Ectodermal cell (in vitro differentiated cells): Measurements from ENCODE around the gene SLC7A7.
"Not testable (repeated sequence)": the region's sequence is repeated elsewhere in the genome, so short reads cannot be mapped to it uniquely, and the experiment has no call there.

Experiments used
- H3K27ac ChIP-seq: 2 replicates; pipeline ENCODE4 v1.7.0; 2013; ENCODE audit warnings: mild to moderate bottlenecking, low read depth, low read length; ENCODE audit not compliant: insufficient read depth, poor library complexity, severe bottlenecking
- H3K27me3 ChIP-seq: 2 replicates; pipeline ENCODE4 v1.7.0; 2013; ENCODE audit warnings: mild to moderate bottlenecking, low read length; ENCODE audit not compliant: insufficient read depth, control insufficient read depth, poor library complexity, severe bottlenecking
- H3K36me3 ChIP-seq: one replicate; pipeline ENCODE4 v1.7.0; 2013; ENCODE audit warnings: low read length; ENCODE audit not compliant: control insufficient read depth, insufficient read depth
- H3K4me1 ChIP-seq: one replicate; pipeline ENCODE4 v1.7.0; 2013; ENCODE audit warnings: low read length; ENCODE audit not compliant: control insufficient read depth, insufficient read depth
- H3K4me3 ChIP-seq: 2 replicates; pipeline ENCODE4 v1.7.0; 2013; ENCODE audit warnings: low read depth, low read length, control low read depth; ENCODE audit not compliant: insufficient read depth
- H3K9me3 ChIP-seq: 2 replicates; pipeline ENCODE4 v1.7.0; 2013; ENCODE audit warnings: mild to moderate bottlenecking, low read length, moderate library complexity; ENCODE audit not compliant: control insufficient read depth
- WGBS, 2 experiments: methylation state at CpG; one replicate each; pipeline ENCODE4 v1.1.7; 2013; ENCODE audit warnings: missing lambda C conversion rate in 2 of 2; 5-methylcytosine and 5-hydroxymethylcytosine counted together

The SLC7A7 gene

GRCh38 chr14:22772725-22773124 is 42.5 kb downstream of the SLC7A7 start:
- WGBS, 2 experiments, result 94 to 97% methylated on average over 1 of the region's 1 CpG
- H3K9me3 ChIP-seq, result no peaks in the 10 kb centered on the region
- peaks cover 4% of the 10 kb centered on the region for H3K4me1 ChIP-seq
- H3K36me3 ChIP-seq, result peaks cover 35% of the 10 kb centered on the region
- no peak overlapping the region for H3K4me3 ChIP-seq
- H3K27me3 ChIP-seq, result no peaks in the 10 kb centered on the region
- H3K27ac ChIP-seq, result no peak overlapping the region

DNA sequence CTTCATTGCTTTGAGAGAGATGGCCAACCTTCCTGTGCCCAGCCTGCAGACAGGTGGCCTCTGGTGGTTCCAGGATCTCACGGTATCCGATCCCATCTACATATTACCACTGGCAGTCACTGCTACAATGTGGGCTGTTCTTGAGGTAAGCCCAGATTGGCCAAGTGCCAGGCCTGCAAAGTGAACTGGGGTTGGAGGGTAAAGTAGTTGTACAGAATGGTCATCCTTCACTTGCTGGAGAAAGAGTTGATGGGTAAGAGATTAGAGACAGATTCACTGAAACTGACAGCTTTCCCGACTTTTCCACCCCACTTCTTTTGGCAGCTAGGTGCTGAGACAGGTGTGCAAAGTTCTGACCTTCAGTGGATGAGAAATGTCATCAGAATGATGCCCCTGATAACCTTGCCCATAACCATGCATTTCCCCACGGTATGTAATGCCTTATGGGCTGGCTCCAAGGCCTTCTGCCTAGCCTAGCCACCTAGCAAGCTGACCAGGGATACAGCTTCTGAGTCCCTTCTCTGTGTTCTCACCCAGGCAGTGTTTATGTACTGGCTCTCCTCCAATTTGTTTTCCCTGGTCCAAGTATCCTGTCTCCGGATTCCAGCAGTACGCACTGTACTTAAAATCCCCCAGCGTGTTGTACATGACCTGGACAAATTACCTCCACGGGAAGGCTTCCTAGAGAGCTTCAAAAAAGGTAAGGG is 44.6 kb downstream of the SLC7A7 start:
- 95 to 96% methylated on average over 8 of the region's 8 CpGs for WGBS, 2 experiments
- Histone ChIP-seq H3K9me3 (no peaks in the 10 kb centered on the region), H3K36me3 (peaks cover 35% of the 10 kb centered on the region), H3K4me1 (peaks cover 12% of the 10 kb centered on the region), H3K27ac (no peak overlapping the region), H3K4me3 (no peak overlapping the region), H3K27me3 (no peaks in the 10 kb centered on the region)

DNA sequence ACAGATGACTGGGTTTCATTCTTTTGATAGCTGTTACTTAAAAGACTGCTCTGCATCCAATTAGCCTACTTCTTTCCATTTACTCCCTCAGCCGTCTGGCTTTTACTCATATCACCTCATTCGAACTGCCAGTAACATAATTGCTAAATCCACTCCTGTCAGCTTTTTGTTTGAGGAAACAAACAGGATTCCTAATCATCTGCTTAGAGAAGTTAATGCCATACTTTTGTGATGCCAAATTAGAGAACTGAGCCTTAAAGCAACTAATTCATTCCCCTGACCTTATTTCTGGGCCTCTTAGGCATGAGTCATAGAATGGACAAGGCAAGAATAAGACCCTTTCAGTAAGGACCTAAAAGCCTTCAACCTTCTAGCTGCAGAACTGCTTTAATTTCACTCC is 45.9 kb downstream of the SLC7A7 start:
- 89 to 97% methylated on average over 2 of the region's 2 CpGs for WGBS, 2 experiments
- Histone ChIP-seq H3K9me3 (no peaks in the 10 kb centered on the region), H3K27ac (no peak overlapping the region), H3K4me1 (peaks cover 12% of the 10 kb centered on the region), H3K27me3 (no peaks in the 10 kb centered on the region), H3K4me3 (no peak overlapping the region), H3K36me3 (peaks cover 35% of the 10 kb centered on the region)

DNA sequence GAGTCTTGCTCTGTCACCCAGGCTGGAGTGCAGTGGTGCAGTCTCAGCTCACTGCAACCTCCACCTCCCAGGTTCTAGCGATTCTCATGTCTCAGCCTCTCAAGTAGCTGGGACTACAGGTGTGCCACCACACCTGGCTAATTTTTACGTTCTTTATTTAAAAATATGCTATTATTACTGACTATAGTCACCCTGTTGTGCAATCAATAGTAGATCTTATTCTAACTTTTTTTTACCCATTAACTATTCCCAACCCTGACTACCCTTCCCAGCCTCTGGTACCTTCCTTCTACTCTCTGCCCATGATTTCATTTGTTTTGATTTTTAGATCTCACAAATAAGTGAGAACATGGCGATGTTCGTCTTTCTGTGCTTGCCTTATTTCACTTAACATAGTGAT is 46.3 kb downstream of the SLC7A7 start:
- H3K36me3 ChIP-seq, result peaks cover 35% of the 10 kb centered on the region

DNA sequence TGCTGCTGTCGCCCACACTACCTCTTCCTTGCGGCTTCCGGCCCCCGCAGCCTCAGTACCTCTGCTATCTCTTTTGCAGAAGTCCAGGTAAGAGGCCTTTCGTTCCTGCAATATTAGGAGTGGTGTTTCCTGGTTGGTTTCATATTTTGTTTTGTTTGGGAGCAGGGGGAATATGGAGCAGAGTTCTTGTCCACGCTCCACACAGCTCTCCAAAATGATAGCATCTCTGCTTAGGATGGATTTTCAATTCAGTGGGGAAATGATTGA is 48.0 kb downstream of the SLC7A7 start:
- 9 to 11% methylated on average over 6 of the region's 6 CpGs for WGBS, 2 experiments
- Histone ChIP-seq H3K27ac (no peak overlapping the region), H3K4me3 (peak overlapping the region; percentile 79), H3K27me3 (no peaks in the 10 kb centered on the region), H3K9me3 (no peaks in the 10 kb centered on the region), H3K4me1 (peaks cover 12% of the 10 kb centered on the region), H3K36me3 (peaks cover 35% of the 10 kb centered on the region)

More for the DNA sequence above, 46.3 kb downstream of the SLC7A7 start:
- H3K27ac ChIP-seq, result no peak overlapping the region
- no peaks in the 10 kb centered on the region for H3K27me3 ChIP-seq
- H3K9me3 ChIP-seq, result no peaks in the 10 kb centered on the region
- 95 to 96% methylated on average over 4 of the region's 4 CpGs for WGBS, 2 experiments
- peaks cover 12% of the 10 kb centered on the region for H3K4me1 ChIP-seq
- H3K4me3 ChIP-seq, result no peak overlapping the region

- no peaks in the 10 kb centered on the region for H3K9me3 ChIP-seq
- peak within 1 kb of the TSS; percentile 79 for H3K4me3 ChIP-seq
- H3K27me3 ChIP-seq, result no peaks in the 10 kb centered on the region
- peaks cover 30% of the 10 kb centered on the region for H3K36me3 ChIP-seq
- 0% methylated on average over 56 of the region's 56 CpGs for WGBS, 2 experiments
- H3K4me1 ChIP-seq, result peaks cover 12% of the 10 kb centered on the region
- H3K27ac ChIP-seq, result peak within 1 kb of the TSS; percentile 65
Observed at GRCh38 chr14:22766457-22767322, 48.5 kb downstream of the SLC7A7 start, which contains the start of gene OXA1L. Gene OXA1L, plus strand, starts transcription at chr14:22766688. Its CDS starts 14 bp downstream, at chr14:22766702.

GRCh38 chr14:22764382-22764781 is 50.9 kb downstream of the SLC7A7 start:
- Histone ChIP-seq H3K9me3 (no peaks in the 10 kb centered on the region), H3K4me3 (no peak overlapping the region), H3K36me3 (peaks cover 8% of the 10 kb centered on the region), H3K27ac (no peak overlapping the region), H3K4me1 (peaks cover 12% of the 10 kb centered on the region), H3K27me3 (no peaks in the 10 kb centered on the region)
- 81 to 91% methylated on average over 4 of the region's 4 CpGs for WGBS, 2 experiments

DNA sequence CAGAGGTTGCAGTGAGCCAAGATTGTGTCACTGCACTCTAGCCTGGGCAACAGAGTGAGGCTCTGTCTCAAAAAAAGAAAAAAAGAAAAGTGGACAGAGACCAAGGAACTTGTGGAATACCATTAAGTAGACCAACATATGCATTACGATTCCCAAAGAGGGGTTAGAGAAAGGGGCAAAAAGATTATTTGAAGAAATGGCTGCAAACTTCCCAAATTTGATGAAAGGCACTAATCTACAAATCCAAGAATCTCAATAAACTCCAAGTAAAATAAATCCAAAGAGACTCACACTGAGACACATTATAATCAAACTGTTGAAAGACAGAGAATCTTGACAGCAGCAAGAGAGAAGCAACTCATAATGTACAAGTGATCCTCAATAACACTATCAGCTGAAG is 53.5 kb downstream of the SLC7A7 start:
- WGBS, 2 experiments, result 100% methylated on average over 1 of the region's 1 CpG
- Histone ChIP-seq H3K36me3 (no peaks in the 10 kb centered on the region), H3K27me3 (no peaks in the 10 kb centered on the region), H3K27ac (no peak overlapping the region), H3K4me1 (peaks cover 4% of the 10 kb centered on the region), H3K9me3 (no peaks in the 10 kb centered on the region), H3K4me3 (no peak overlapping the region)

- not testable (repeated sequence) for H3K27ac ChIP-seq, H3K36me3 ChIP-seq, H3K4me1 ChIP-seq, H3K27me3 ChIP-seq, H3K4me3 ChIP-seq, H3K9me3 ChIP-seq
- WGBS, 2 experiments, result 86 to 92% methylated on average over 9 of the region's 10 CpGs
Observed at GRCh38 chr14:22757972-22758650, 57.1 kb downstream of the SLC7A7 start.

DNA sequence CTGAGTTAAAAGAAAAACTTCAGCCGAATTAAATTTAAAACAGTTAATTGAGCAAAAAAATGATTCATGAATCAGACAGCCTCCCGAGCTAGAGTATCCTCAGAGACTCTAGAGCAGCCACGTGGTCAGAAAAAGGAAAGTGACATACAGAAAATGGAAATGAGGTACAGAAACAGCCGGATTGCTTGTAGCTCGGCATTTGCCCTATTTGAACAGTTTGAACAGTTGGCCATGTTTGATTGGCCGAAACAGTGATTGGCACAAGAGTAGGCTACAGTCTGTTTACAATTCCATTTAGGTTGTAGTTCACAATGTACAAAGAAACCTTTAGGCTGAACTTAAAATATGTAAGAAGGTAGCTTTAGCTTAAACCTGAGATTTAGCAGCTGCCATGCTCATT is 61.6 kb downstream of the SLC7A7 start:
- no peak overlapping the region for H3K4me3 ChIP-seq
- H3K4me1 ChIP-seq, result no peaks in the 10 kb centered on the region
- H3K27me3 ChIP-seq, result no peaks in the 10 kb centered on the region
- H3K36me3 ChIP-seq, result no peaks in the 10 kb centered on the region
- no peaks in the 10 kb centered on the region for H3K9me3 ChIP-seq
- no peak overlapping the region for H3K27ac ChIP-seq
- 91 to 92% methylated on average over 6 of the region's 6 CpGs for WGBS, 2 experiments
